Cerebellar nuclear complex (tissue), 1 donor: ENCODE measurements around the gene ZSWIM6.
A peak's percentile ranks its signal among the peaks of the same experiment; 100 is the strongest.

Source experiments
- DNase-seq, 2 experiments: peaks; one replicate each; lab custom pipeline; 2025; lab: John Stamatoyannopoulos, UW

Gene ZSWIM6

DNA sequence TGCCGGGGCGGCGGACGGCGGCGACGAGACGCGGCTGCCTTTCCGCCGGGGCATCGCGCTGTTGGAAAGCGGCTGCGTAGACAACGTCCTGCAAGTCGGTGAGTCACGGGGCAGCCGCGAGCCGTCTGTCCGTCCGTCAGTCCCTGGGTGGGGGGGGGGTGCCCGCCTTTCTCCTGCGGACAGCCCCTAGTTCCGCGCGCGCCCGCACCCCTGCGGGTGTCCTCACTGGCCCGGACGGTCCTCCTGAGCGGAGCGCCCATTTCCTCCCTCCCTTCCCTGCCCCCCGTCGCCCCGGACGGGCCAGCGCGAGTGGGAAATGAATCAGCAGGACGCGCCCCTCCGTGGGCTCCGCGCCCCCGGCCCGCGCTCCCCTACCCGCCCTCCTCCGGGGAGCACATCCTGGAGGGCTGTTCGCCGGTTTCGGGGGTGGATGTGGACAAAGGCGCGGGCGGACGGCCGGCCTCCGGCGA, 828 bp downstream of the ZSWIM6 start:
- DNase-seq: no peak

- DNase-seq: peak in 1 of 2 experiments; percentile 8
Observed at GRCh38 chr5:61333321-61333953, 1.4 kb downstream of the ZSWIM6 start.

GRCh38 chr5:61333954-61334867, 2.2 kb downstream of the ZSWIM6 start:
- no peak for DNase-seq

DNA sequence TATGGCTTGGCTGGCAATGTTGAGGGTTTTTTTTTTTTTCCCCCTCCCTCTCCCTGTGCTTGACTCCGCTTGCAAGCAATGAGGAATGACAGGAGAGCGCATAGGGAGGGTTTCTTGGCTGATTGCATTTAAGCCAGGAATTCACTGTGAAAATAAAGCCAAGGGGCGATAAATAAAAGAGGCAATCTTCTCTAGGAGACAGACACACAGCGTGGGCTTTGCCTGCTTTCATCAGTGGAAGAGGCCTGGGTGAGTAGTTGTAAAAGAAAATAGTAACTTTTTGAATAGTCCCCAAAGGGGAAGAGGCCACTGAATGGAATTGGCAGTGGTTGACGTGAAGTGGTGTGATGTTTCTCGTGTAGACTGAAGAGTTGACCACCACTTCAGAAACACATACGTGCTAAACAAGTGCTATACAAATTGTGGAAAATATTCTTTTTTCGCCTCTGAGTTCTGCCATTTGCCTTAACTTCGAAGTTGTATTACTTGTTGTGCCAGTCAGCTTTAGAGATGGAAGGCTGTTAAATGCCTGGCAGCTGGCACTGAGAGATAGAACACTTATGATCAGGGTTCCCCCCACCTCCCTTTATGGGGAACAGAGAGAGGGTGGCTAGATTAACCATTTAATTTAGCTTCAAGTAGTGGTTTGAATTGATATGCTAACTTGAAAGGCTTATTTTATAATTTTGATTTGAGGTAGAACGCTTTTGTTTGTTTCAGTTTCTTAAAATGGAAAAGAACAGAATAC, 3.0 kb downstream of the ZSWIM6 start:
- no peak for DNase-seq

GRCh38 chr5:61339764-61340163, 7.7 kb downstream of the ZSWIM6 start:
- DNase-seq: no peak

GRCh38 chr5:61340775-61341361, 8.8 kb downstream of the ZSWIM6 start:
- no peak for DNase-seq

- no peak for DNase-seq
Observed at GRCh38 chr5:61342071-61342501, 10.0 kb downstream of the ZSWIM6 start.

DNA sequence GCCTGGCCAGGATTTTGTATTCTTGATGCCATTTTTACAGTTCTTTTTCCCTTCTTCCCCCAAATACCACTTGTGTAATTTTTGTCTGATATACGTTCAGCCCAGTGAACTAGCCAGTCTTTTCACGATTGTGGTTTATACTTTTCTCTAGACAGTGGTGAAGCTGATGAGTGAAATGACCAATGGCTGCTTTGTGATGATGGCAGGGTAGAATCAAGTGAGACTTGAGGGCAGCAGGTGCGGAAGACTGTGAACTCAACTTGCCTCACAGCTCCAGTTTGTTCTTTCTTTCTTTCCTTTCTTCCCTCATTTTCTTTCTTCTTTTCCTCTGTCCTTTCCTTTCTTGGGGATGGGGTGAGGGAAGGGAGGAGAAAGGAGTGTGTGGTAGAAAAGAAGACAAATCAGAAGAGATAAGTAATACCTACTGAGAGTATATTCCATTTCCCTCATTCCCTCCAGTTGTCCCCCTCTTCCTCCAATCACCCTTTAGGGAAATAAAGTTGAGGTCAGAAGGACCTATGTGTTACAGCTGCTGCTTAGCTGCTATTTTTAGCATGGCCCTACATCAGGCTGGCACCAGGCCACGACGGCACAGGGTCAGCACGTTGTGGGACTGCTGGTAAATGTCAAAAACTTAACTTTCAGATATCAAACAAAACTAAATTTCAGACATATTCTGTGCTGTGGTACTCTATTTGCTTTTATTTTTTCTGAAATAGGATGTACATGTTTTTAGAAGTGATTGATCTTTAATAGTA, 12.3 kb downstream of the ZSWIM6 start:
- DNase-seq: no peak

GRCh38 chr5:61346511-61346910, 14.5 kb downstream of the ZSWIM6 start:
- DNase-seq: no peak

DNA sequence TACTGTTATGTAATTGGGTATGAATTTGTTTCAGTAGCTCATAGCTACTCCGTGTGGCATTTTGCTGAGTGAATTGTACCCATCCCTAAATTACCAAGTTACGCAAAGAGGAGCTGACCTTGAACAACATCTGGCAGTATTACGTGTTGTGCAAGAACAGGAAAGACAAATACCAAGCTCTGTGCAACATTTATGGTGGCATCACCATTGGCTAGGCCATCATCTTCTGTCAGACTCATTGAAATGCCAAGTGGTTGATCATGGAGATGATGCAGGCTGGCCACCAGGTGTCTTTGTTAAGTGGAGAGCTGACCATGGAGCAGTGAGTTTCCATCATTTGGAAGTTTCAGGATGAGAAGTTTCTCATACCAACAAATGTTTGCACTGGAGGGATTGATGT, 15.0 kb downstream of the ZSWIM6 start:
- no peak for DNase-seq

DNA sequence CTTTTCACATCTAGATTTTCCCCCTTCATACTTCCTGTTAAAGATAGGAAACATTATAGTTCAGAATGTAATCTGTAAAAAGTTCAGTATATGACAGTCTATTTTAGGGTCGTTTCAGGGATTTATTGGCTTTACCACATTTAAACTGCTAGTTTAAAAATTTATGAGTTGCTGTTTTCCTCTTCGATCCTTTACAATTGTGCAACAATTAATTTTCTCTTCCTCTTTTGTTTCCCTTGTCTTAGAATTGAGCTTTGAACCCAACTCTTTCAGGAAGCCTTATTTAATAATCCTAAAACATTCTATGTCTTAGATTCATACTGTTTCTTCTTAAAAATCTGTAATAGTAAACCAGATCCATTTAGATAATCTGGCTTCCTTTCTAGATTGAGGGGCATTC, 16.4 kb downstream of the ZSWIM6 start:
- no peak for DNase-seq

DNA sequence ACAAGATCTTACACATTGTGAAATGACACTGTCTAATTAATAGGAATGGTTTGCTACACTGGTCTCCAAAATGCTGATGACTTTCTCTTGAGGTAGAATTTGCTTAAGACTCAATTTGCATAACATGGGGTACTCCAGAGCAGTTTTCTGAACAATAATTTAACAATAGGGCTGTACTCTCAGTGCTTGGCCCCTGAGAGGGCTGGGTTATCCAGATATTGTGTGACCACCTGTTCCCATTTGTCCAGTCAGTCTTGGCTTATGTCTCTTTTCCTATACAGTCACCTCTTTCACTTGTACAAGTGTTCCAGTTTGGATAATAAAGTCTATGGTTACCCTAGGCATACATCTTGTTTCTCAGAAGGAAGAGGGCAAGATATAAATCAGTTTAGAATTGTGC, 17.9 kb downstream of the ZSWIM6 start:
- DNase-seq: no peak

DNA sequence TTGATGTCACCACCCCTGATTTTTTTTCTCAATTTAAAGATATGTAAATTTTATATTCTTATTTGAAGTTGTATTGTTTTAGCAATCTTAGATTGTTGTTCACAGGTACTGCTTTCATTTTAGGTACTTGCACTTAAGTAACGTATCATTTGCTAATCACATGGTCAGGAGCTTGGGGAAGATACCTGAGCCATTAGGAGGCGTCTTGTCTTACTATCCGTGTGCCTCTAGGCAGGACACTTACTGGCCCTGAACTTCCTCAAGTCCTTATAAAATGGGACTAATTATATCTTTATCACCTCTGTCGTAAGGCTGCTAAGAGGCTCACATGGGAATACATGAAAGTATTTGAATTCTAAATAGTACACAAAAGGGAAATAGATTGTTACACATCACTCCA, 18.5 kb downstream of the ZSWIM6 start:
- no peak for DNase-seq

- DNase-seq: no peak
Observed at GRCh38 chr5:61351733-61352132, 19.7 kb downstream of the ZSWIM6 start.

GRCh38 chr5:61352180-61352579, 20.1 kb downstream of the ZSWIM6 start:
- DNase-seq: no peak

DNA sequence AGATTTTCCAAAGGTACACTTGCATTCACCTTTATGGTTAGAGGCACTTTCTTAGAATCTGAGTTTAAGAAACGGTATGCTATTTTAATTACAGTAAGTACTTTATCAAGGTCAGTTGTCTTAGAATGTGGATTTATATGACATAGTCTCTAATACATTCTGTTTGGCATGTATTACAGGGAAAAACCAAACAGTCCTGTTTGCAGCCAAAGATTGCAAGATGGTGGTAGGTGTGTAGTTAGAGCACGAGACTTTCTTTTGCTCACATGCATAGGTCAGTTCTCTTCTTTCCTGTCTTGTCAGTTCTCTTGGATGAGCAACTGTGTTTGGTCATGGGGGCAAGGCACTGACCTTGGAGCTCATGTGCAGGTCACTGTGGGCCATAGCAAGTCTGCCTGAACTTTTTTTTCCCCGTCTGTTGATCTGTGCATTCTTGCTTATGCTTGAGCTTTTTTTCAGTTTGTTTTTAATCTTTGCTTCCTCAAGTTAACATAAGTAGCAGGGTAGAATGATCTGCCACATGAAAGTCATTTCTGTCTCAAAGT, 20.6 kb downstream of the ZSWIM6 start:
- DNase-seq: no peak

GRCh38 chr5:61353293-61353692, 21.2 kb downstream of the ZSWIM6 start:
- DNase-seq: no peak

- DNase-seq: no peak
Observed at GRCh38 chr5:61354199-61354598, 22.1 kb downstream of the ZSWIM6 start.

- DNase-seq: no peak
Observed at GRCh38 chr5:61357745-61358144, 25.7 kb downstream of the ZSWIM6 start.

- DNase-seq: no peak
Observed at GRCh38 chr5:61362796-61363368, 30.8 kb downstream of the ZSWIM6 start.
